ENCODE data around the gene CCDC39.
"Not testable (repeated sequence)": the region's sequence is repeated elsewhere in the genome, so short reads cannot be mapped to it uniquely, and the experiment has no call there.

CCDC39 gene

GRCh38 chr3:180619723-180620122 is 59.6 kb downstream of the CCDC39 start:
- no peaks in the 10 kb centered on the region for H3K27me3 ChIP-seq (ENCODE audit: insufficient read depth, low read length)
- H3K27ac ChIP-seq (ENCODE audit: low read length) = no peak overlapping the region
- H3K9me3 ChIP-seq (ENCODE audit: insufficient read depth, low read depth, low read length) = 0 out of 2 replicates have a peak, but pooled peaks cover 2% of the 10 kb centered on the region
- 0 out of 2 replicates have a peak, but pooled peaks cover 5% of the 10 kb centered on the region for H3K36me3 ChIP-seq (ENCODE audit: insufficient read depth, low read depth, low read length)
- no peak overlapping the region for H3K4me3 ChIP-seq (ENCODE audit: low read length)
- H3K4me1 ChIP-seq (ENCODE audit: insufficient read depth, low read length) = no peaks in the 10 kb centered on the region
- no peak overlapping the region for H3K9ac ChIP-seq (ENCODE audit: low read depth, low read length)

GRCh38 chr3:180618563-180618962 is 60.7 kb downstream of the CCDC39 start:
- peaks cover 15% of the 10 kb centered on the region; the same call in 1 of the 2 replicates for H3K36me3 ChIP-seq (ENCODE audit: insufficient read depth, low read depth, low read length)
- not testable (repeated sequence) for H3K27me3 ChIP-seq (ENCODE audit: insufficient read depth, low read length); H3K27ac ChIP-seq (ENCODE audit: low read length); H3K9ac ChIP-seq (ENCODE audit: low read depth, low read length); H3K4me1 ChIP-seq (ENCODE audit: insufficient read depth, low read length); H3K4me3 ChIP-seq (ENCODE audit: low read length); H3K9me3 ChIP-seq (ENCODE audit: insufficient read depth, low read depth, low read length)

DNA sequence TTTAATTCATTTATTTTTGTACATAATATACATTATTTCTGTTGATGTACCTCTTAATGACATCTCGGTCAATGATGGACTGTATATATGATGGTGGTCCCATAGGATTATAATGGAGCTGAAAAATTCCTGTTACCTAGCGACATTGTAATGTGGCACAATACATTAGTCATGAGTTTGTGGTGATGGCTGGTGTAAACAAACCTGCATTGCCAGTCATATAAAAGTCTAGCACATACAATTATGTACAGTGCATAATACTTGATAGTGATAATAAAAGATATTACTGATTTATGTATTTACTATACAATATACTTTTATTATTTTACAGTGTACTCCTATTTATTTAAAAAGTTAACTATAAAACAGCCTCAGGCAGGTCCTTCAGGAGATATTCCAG is 62.2 kb downstream of the CCDC39 start:
- Histone ChIP-seq H3K9ac (ENCODE audit: low read depth, low read length) (no peak overlapping the region), H3K9me3 (ENCODE audit: insufficient read depth, low read depth, low read length) (no peaks in the 10 kb centered on the region), H3K27ac (ENCODE audit: low read length) (no peak overlapping the region), H3K4me3 (ENCODE audit: low read length) (no peak overlapping the region), H3K27me3 (ENCODE audit: insufficient read depth, low read length) (no peaks in the 10 kb centered on the region), H3K4me1 (ENCODE audit: insufficient read depth, low read length) (no peaks in the 10 kb centered on the region), H3K36me3 (ENCODE audit: insufficient read depth, low read depth, low read length) (peaks cover 30% of the 10 kb centered on the region)

- no peaks in the 10 kb centered on the region for H3K4me1 ChIP-seq (ENCODE audit: insufficient read depth, low read length)
- no peak overlapping the region for H3K9ac ChIP-seq (ENCODE audit: low read depth, low read length)
- H3K36me3 ChIP-seq (ENCODE audit: insufficient read depth, low read depth, low read length) = peaks cover 41% of the 10 kb centered on the region
- H3K9me3 ChIP-seq (ENCODE audit: insufficient read depth, low read depth, low read length) = no peaks in the 10 kb centered on the region
- no peaks in the 10 kb centered on the region for H3K27me3 ChIP-seq (ENCODE audit: insufficient read depth, low read length)
- no peak overlapping the region for H3K27ac ChIP-seq (ENCODE audit: low read length)
- H3K4me3 ChIP-seq (ENCODE audit: low read length) = no peak overlapping the region
These were observed 63.3 kb downstream of the CCDC39 start for GRCh38 chr3:180615954-180616353.

- no peak overlapping the region for H3K27ac ChIP-seq (ENCODE audit: low read length)
- no peaks in the 10 kb centered on the region for H3K27me3 ChIP-seq (ENCODE audit: insufficient read depth, low read length)
- H3K4me1 ChIP-seq (ENCODE audit: insufficient read depth, low read length) = no peaks in the 10 kb centered on the region
- no peak overlapping the region for H3K4me3 ChIP-seq (ENCODE audit: low read length)
- no peaks in the 10 kb centered on the region for H3K9me3 ChIP-seq (ENCODE audit: insufficient read depth, low read depth, low read length)
- H3K9ac ChIP-seq (ENCODE audit: low read depth, low read length) = no peak overlapping the region
- H3K36me3 ChIP-seq (ENCODE audit: insufficient read depth, low read depth, low read length) = peaks cover 76% of the 10 kb centered on the region
These were observed 66.9 kb downstream of the CCDC39 start for GRCh38 chr3:180612364-180612763.

DNA sequence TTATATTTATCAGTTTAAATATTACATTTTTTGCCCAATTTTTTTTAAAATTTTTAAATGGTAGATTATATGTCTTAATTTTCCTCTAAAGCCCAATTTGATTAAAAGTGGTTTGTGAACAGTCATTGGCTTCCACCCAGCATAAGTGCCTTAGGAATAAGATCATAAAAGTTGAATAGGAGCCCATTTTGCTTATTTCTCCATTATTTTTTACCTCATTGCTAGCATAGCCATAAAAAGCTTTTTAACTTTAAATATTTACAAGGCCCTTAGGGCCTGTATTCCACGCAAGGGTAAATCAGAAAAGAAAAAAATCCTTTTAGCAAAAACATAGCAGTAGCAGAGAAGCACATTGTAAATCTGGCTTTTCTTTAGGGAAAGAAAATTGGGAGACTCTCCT is 68.3 kb downstream of the CCDC39 start:
- Histone ChIP-seq H3K27ac (ENCODE audit: low read length) (no peak overlapping the region), H3K27me3 (ENCODE audit: insufficient read depth, low read length) (no peaks in the 10 kb centered on the region), H3K4me1 (ENCODE audit: insufficient read depth, low read length) (no peaks in the 10 kb centered on the region), H3K4me3 (ENCODE audit: low read length) (no peak overlapping the region), H3K9ac (ENCODE audit: low read depth, low read length) (no peak overlapping the region), H3K9me3 (ENCODE audit: insufficient read depth, low read depth, low read length) (no peaks in the 10 kb centered on the region), H3K36me3 (ENCODE audit: insufficient read depth, low read depth, low read length) (peaks cover 90% of the 10 kb centered on the region)

GRCh38 chr3:180601688-180602666 is 77.3 kb downstream of the CCDC39 start, which contains the start of gene TTC14:
TTC14 (plus strand) TSS chr3:180602163; CDS start chr3:180602262, 99 bp downstream.
- Histone ChIP-seq H3K4me3 (ENCODE audit: low read length) (peak within 1 kb of the TSS; percentile 86), H3K4me1 (ENCODE audit: insufficient read depth, low read length) (no peaks in the 10 kb centered on the region), H3K9me3 (ENCODE audit: insufficient read depth, low read depth, low read length) (no peaks in the 10 kb centered on the region), H3K36me3 (ENCODE audit: insufficient read depth, low read depth, low read length) (peaks cover 34% of the 10 kb centered on the region), H3K9ac (ENCODE audit: low read depth, low read length) (peak within 1 kb of the TSS; percentile 85), H3K27ac (ENCODE audit: low read length) (peak within 1 kb of the TSS; percentile 44), H3K27me3 (ENCODE audit: insufficient read depth, low read length) (peaks cover 21% of the 10 kb centered on the region)

DNA sequence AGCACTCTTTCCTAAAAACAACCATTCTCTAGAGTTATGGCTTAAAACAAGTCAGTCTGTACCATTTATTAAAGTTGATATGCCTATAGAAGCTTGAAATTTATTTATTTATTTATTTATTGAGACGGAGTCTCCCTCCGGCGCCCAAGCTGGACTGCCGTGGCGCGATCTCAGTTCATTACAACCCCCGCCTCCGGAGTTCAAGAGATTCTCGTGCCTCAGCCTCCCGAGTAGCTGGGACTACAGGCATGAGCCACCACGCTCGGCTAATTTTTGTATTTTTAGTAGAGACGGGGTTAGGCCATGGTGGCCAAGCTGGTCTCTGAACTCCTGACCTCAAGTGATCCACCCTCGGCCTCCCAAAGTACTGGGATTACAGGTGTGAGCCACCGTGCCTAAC is 78.8 kb downstream of the CCDC39 start:
- Histone ChIP-seq H3K27ac (ENCODE audit: low read length) (no peak overlapping the region), H3K36me3 (ENCODE audit: insufficient read depth, low read depth, low read length) (peaks cover 19% of the 10 kb centered on the region), H3K27me3 (ENCODE audit: insufficient read depth, low read length) (peaks cover 21% of the 10 kb centered on the region), H3K4me1 (ENCODE audit: insufficient read depth, low read length) (no peaks in the 10 kb centered on the region), H3K4me3 (ENCODE audit: low read length) (no peak overlapping the region), H3K9me3 (ENCODE audit: insufficient read depth, low read depth, low read length) (no peaks in the 10 kb centered on the region), H3K9ac (ENCODE audit: low read depth, low read length) (no peak overlapping the region)

DNA sequence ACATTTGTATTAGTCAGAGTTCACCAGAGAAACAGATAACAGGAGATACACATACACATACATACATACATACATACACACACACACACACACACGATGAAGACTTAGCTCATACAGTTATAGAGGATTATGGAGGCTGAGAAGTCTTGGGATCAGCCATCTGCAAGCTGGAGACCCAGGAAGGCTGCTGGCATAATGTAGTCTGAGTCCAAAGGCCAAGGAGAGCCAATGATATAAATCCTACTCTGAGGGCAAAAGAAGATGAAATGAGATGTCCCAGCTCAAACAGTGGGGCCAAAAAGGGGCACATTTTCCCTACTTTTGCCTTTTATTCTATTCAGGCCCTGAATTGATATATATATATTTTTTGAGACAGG is 83.7 kb downstream of the CCDC39 start:
- Histone ChIP-seq H3K4me1 (ENCODE audit: insufficient read depth, low read length) (no peaks in the 10 kb centered on the region), H3K27ac (ENCODE audit: low read length) (no peak overlapping the region), H3K9me3 (ENCODE audit: insufficient read depth, low read depth, low read length) (no peaks in the 10 kb centered on the region), H3K9ac (ENCODE audit: low read depth, low read length) (no peak overlapping the region), H3K36me3 (ENCODE audit: insufficient read depth, low read depth, low read length) (no peaks in the 10 kb centered on the region), H3K27me3 (ENCODE audit: insufficient read depth, low read length) (peaks cover 18% of the 10 kb centered on the region), H3K4me3 (ENCODE audit: low read length) (no peak overlapping the region)

- no peaks in the 10 kb centered on the region for H3K9me3 ChIP-seq (ENCODE audit: insufficient read depth, low read depth, low read length)
- peaks cover 15% of the 10 kb centered on the region for H3K27me3 ChIP-seq (ENCODE audit: insufficient read depth, low read length)
- no peaks in the 10 kb centered on the region for H3K4me1 ChIP-seq (ENCODE audit: insufficient read depth, low read length)
- H3K27ac ChIP-seq (ENCODE audit: low read length) = no peak overlapping the region
- no peak overlapping the region for H3K4me3 ChIP-seq (ENCODE audit: low read length)
- no peak overlapping the region for H3K9ac ChIP-seq (ENCODE audit: low read depth, low read length)
- no peaks in the 10 kb centered on the region for H3K36me3 ChIP-seq (ENCODE audit: insufficient read depth, low read depth, low read length)
These were observed 84.4 kb downstream of the CCDC39 start for GRCh38 chr3:180594631-180595558.

- H3K4me3 ChIP-seq (ENCODE audit: low read length); H3K36me3 ChIP-seq (ENCODE audit: insufficient read depth, low read depth, low read length); H3K27me3 ChIP-seq (ENCODE audit: insufficient read depth, low read length); H3K9me3 ChIP-seq (ENCODE audit: insufficient read depth, low read depth, low read length); H3K27ac ChIP-seq (ENCODE audit: low read length); H3K4me1 ChIP-seq (ENCODE audit: insufficient read depth, low read length); H3K9ac ChIP-seq (ENCODE audit: low read depth, low read length): not testable (repeated sequence)
These were observed 85.7 kb downstream of the CCDC39 start for GRCh38 chr3:180593631-180594030.

Measured in iPS-20b (cell line).